SK-N-SH treated with all-trans-retinoic acid at 6 μM for 48 hours (cell line): Measurements from ENCODE around the gene WNT1.
A peak's percentile ranks its signal among the peaks of the same experiment; 100 is the strongest.

Experiments used
- ATAC-seq: fragments of 200-7000 bp; cut with Tn5 transposase; 3 replicates; pipeline ENCODE4 v1.9.1; 2020; ENCODE audit warnings: mild to moderate bottlenecking, moderate library complexity
- BACH2 ChIP-seq: fragments of 250-450 bp; sonication (Bioruptor Pico); IDR thresholded peaks from 2 replicates; pipeline ENCODE4 v1.9.0; 2021; ENCODE audit warnings: mild to moderate bottlenecking, borderline replicate concordance
- CSDC2 ChIP-seq: fragments of 250-450 bp; sonication (Bioruptor Pico); IDR thresholded peaks from 2 replicates; pipeline ENCODE4 v1.5.0; 2020; ENCODE audit warnings: mild to moderate bottlenecking, moderate library complexity
- ESRRG ChIP-seq: fragments of 250-450 bp; sonication (Bioruptor Pico); IDR thresholded peaks from 2 replicates; pipeline ENCODE4 v1.6.1; 2021; ENCODE audit warnings: mild to moderate bottlenecking
- GLIS3 ChIP-seq: fragments of 250-450 bp; sonication (Bioruptor Pico); IDR thresholded peaks from 2 replicates; pipeline ENCODE4 v1.5.0; 2020; ENCODE audit warnings: mild to moderate bottlenecking, moderate library complexity
- ISL1 ChIP-seq: fragments of 250-450 bp; sonication (Bioruptor Pico); IDR thresholded peaks from 2 replicates; pipeline ENCODE4 v2.1.2; 2022; ENCODE audit warnings: mild to moderate bottlenecking, moderate library complexity
- OSR1 ChIP-seq: fragments of 250-450 bp; sonication (Bioruptor Pico); IDR thresholded peaks from 2 replicates; pipeline ENCODE4 v1.8.0; 2022; ENCODE audit warnings: moderate library complexity, mild to moderate bottlenecking, inconsistent platforms
- PPARA ChIP-seq: fragments of 250-450 bp; sonication (Bioruptor Pico); IDR thresholded peaks from 2 replicates; pipeline ENCODE4 v1.5.0; 2020; ENCODE audit warnings: mild to moderate bottlenecking, borderline replicate concordance
- RARB ChIP-seq: fragments of 250-450 bp; sonication (Bioruptor Pico); IDR thresholded peaks from 2 replicates; pipeline ENCODE4 v1.8.0; 2021; ENCODE audit warnings: mild to moderate bottlenecking, moderate library complexity
- TCF4 ChIP-seq: fragments of 250-450 bp; sonication (Bioruptor Pico); IDR thresholded peaks from 2 replicates; pipeline ENCODE4 v1.8.0; 2021; ENCODE audit warnings: mild to moderate bottlenecking, moderate library complexity, borderline replicate concordance
- TOX ChIP-seq: fragments of 250-450 bp; sonication (Bioruptor Pico); IDR thresholded peaks from 2 replicates; pipeline ENCODE4 v1.8.0; 2021; ENCODE audit warnings: mild to moderate bottlenecking, moderate library complexity, borderline replicate concordance
- ZC3H10 ChIP-seq: fragments of 250-450 bp; sonication (Bioruptor Pico); IDR thresholded peaks from 2 replicates; pipeline ENCODE4 v1.5.1; 2021; ENCODE audit warnings: mild to moderate bottlenecking, moderate library complexity
- ZFP3 ChIP-seq: fragments of 250-450 bp; sonication (Bioruptor Pico); IDR thresholded peaks from 2 replicates; pipeline ENCODE4 v1.5.0; 2020; ENCODE audit warnings: mild to moderate bottlenecking, moderate library complexity
- ZFP30 ChIP-seq: fragments of 450-650 bp; formaldehyde crosslinking; IDR thresholded peaks from 2 replicates; pipeline ENCODE4 v1.5.0; 2022; ENCODE audit warnings: mild to moderate bottlenecking, moderate library complexity
- ZNF565 ChIP-seq: fragments of 450-650 bp; formaldehyde crosslinking; conservative IDR thresholded peaks from 2 replicates; pipeline ENCODE4 v1.5.0; 2020; ENCODE audit warnings: low read depth, mild to moderate bottlenecking, moderate library complexity
- ZNF8 ChIP-seq: fragments of 450-650 bp; formaldehyde crosslinking; IDR thresholded peaks from 2 replicates; pipeline ENCODE4 v1.5.0; 2020; ENCODE audit warnings: mild to moderate bottlenecking, moderate library complexity
- TF ChIP-seq, protein P1 (sequence below): fragments of 250-450 bp; sonication (Bioruptor Pico); IDR thresholded peaks from 2 replicates; pipeline ENCODE4 v1.8.0; 2021; ENCODE audit warnings: low read depth, mild to moderate bottlenecking, moderate library complexity, borderline replicate concordance
- TF ChIP-seq, protein P2 (sequence below): fragments of 250-450 bp; sonication (Bioruptor Pico); IDR thresholded peaks from 2 replicates; pipeline ENCODE4 v1.8.0; 2020; ENCODE audit warnings: mild to moderate bottlenecking, moderate library complexity, borderline replicate concordance
- TF ChIP-seq, protein P3 (sequence below): fragments of 250-450 bp; sonication (Bioruptor Pico); IDR thresholded peaks from 2 replicates; pipeline ENCODE4 v1.5.0; 2020; ENCODE audit warnings: mild to moderate bottlenecking, moderate library complexity

The WNT1 gene

DNA sequence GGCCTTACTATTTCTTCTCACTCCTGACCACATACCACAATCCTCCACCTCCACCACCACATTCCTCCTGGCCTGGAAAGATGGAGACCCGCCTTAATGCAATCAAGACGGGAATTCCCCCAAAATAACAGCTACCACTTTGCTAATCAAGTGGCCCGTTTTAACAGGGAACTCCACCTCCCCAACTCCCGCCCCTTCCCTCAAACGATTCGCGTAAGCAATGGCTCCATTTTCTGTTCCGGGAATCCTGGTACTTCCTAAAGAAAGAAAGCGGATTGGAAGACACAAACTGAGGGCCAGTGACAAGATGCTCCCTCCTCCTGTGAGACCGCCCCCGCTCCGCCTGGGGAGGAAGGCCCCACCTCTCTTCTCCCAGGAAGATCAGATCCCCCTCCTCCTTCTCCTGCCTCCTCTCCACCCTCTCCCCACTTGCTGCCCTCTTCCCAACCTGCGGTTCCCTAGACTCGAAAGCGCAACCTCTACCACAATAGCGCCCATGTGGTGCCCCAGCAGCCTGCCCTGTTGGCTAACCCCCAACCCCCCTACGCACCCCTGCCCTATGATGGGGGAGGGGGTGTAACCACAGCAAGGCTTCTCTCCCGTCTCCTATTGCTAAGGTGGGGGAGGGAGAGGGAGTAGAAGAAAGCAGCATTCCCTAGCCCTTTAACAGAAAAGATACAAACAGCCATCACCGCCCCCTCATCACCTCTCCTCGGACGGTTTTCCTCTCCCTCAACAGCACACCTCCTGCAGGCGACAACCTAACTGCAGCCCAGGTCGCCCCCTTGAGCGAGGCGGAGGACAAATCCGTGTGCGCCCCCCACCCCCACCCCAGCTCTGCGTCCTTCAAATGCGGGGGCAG is 21.6 kb upstream of the WNT1 start:
- TF ChIP-seq, protein P1, sequence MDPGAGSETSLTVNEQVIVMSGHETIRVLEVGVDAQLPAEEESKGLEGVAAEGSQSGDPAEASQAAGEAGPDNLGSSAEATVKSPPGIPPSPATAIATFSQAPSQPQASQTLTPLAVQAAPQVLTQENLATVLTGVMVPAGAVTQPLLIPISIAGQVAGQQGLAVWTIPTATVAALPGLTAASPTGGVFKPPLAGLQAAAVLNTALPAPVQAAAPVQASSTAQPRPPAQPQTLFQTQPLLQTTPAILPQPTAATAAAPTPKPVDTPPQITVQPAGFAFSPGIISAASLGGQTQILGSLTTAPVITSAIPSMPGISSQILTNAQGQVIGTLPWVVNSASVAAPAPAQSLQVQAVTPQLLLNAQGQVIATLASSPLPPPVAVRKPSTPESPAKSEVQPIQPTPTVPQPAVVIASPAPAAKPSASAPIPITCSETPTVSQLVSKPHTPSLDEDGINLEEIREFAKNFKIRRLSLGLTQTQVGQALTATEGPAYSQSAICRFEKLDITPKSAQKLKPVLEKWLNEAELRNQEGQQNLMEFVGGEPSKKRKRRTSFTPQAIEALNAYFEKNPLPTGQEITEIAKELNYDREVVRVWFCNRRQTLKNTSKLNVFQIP (CRISPR knock-in tag): no peak
- no peak for TF ChIP-seq ZC3H10 (CRISPR knock-in tag)
- TF ChIP-seq ZFP3: 0 out of 2 replicates have a peak, but pooled peaks have one; percentile 22
- TF ChIP-seq, protein P2, sequence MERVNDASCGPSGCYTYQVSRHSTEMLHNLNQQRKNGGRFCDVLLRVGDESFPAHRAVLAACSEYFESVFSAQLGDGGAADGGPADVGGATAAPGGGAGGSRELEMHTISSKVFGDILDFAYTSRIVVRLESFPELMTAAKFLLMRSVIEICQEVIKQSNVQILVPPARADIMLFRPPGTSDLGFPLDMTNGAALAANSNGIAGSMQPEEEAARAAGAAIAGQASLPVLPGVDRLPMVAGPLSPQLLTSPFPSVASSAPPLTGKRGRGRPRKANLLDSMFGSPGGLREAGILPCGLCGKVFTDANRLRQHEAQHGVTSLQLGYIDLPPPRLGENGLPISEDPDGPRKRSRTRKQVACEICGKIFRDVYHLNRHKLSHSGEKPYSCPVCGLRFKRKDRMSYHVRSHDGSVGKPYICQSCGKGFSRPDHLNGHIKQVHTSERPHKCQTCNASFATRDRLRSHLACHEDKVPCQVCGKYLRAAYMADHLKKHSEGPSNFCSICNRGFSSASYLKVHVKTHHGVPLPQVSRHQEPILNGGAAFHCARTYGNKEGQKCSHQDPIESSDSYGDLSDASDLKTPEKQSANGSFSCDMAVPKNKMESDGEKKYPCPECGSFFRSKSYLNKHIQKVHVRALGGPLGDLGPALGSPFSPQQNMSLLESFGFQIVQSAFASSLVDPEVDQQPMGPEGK (CRISPR knock-in tag): 0 out of 2 replicates have a peak, but pooled peaks have one; percentile 35
- TF ChIP-seq, protein P3, sequence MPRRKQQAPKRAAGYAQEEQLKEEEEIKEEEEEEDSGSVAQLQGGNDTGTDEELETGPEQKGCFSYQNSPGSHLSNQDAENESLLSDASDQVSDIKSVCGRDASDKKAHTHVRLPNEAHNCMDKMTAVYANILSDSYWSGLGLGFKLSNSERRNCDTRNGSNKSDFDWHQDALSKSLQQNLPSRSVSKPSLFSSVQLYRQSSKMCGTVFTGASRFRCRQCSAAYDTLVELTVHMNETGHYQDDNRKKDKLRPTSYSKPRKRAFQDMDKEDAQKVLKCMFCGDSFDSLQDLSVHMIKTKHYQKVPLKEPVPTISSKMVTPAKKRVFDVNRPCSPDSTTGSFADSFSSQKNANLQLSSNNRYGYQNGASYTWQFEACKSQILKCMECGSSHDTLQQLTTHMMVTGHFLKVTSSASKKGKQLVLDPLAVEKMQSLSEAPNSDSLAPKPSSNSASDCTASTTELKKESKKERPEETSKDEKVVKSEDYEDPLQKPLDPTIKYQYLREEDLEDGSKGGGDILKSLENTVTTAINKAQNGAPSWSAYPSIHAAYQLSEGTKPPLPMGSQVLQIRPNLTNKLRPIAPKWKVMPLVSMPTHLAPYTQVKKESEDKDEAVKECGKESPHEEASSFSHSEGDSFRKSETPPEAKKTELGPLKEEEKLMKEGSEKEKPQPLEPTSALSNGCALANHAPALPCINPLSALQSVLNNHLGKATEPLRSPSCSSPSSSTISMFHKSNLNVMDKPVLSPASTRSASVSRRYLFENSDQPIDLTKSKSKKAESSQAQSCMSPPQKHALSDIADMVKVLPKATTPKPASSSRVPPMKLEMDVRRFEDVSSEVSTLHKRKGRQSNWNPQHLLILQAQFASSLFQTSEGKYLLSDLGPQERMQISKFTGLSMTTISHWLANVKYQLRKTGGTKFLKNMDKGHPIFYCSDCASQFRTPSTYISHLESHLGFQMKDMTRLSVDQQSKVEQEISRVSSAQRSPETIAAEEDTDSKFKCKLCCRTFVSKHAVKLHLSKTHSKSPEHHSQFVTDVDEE: no peak
- ATAC-seq: peak; percentile 90

DNA sequence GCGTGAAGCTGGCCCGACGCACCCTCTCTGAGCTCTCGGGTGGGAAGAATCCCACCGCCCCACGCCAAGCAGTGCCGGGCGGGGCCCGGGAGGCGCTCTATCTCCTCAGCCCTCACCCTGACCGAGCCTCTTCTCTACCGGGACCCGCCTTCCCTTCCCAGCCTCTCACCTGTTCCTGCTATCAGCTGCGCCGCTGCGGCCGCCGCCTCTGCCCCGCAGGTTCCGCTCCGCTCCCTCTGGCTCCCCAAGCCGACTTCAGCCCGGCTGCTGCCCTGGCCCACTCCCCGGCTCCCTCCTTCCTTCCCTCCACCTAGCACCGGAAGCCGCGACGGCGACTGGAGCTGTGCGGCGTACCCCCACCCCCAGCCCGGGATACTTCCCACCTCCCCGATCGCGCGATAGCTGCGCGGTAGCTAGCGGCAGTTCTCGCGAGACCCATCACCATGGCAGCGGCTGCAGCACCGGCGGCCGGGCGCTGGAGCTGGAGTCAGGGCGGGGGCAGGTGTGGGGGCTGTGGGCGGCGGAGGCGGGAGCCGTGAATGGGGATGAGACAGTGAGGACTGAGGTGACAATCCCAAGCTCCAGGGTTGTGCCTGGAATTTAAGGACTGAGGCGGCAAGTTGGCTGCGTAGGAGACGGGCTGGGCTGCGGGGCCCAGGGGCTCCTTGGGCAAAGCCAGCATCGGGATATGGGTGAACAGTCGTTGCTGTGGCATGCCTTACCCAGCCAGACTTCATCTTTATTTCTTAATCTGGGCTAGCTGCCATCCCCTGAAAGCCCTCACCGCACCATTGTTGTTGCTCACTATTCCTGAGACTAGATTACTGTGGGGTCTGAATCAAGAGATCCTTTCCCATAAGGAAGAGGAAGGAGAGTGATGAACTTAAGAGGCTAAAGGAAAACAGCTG is 20.7 kb upstream of the WNT1 start, which contains the start of gene ARF3:
TSS of gene ARF3 (minus strand) at position 347 of the 908 bp plus-strand sequence. CDS start 16,392 bp downstream, outside the sequence.
- peak; percentile 92 for ATAC-seq
- TF ChIP-seq BACH2 (CRISPR knock-in tag) (no peak), GLIS3 (CRISPR knock-in tag) (no peak), ZNF565 (no peak), ZNF8 (peak; percentile 25; the same call in 1 of the 2 replicates), ZFP3 (no peak), ISL1 (CRISPR knock-in tag) (no peak), ZC3H10 (CRISPR knock-in tag) (no peak), RARB (no peak)
- TF ChIP-seq, protein P1 (CRISPR knock-in tag): no peak

DNA sequence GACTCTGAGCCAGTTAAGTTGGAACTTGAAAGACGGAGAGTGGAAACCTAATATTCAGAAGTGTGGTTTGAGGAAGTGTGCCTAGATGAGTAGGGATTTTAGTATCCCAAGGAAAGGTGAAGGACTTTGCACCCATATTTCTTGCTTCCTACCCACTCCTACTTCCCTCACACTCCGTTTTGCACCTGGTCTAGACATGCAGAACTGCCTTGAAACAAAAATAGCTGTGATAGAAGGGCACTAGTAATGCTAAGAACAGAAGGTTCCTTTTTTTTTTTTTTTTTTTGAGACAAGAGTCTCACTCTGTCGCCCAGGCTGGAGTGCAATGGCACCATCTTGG is 20.1 kb upstream of the WNT1 start:
- ATAC-seq: no peak
- TF ChIP-seq PPARA (CRISPR knock-in tag): no peak
- no peak for TF ChIP-seq GLIS3 (CRISPR knock-in tag)
- no peak for TF ChIP-seq ZFP30 (CRISPR knock-in tag)
- TF ChIP-seq TCF4 (CRISPR knock-in tag): no peak
- no peak for TF ChIP-seq ZFP3
- no peak for TF ChIP-seq ESRRG (CRISPR knock-in tag)
- no peak for TF ChIP-seq CSDC2
- TF ChIP-seq, protein P1 (CRISPR knock-in tag): no peak
- TF ChIP-seq, protein P3: no peak
- TF ChIP-seq OSR1 (CRISPR knock-in tag): no peak
- no peak for TF ChIP-seq ISL1 (CRISPR knock-in tag)
- TF ChIP-seq, protein P2 (CRISPR knock-in tag): no peak
- TF ChIP-seq TOX (CRISPR knock-in tag): no peak
- TF ChIP-seq ZNF565: no peak
- TF ChIP-seq, all 23 proteins: peak for 0
